Omental fat pad (tissue), 4 donors: ENCODE measurements around the gene BACH2. TPM values are rescaled to one million over a fixed set of nuclear protein-coding genes. Genes with fewer than 3 reads are reported as not detected.

ENCODE experiments used
- ATAC-seq: fragments of 150-250 bp; one replicate; pipeline ENCODE4 v1.9.1; 2016; ENCODE audit warnings: mild to moderate bottlenecking, moderate library complexity; ENCODE audit not compliant: low FRiP score
- DNase-seq: peaks from one replicate; pipeline ENCODE4 v3.0.0-alpha.2; 2019; ENCODE audit warnings: low spot score
- CTCF ChIP-seq, 3 donors: fragments of 450-650 bp; IDR thresholded peaks; one replicate each; pipeline ENCODE4 v1.5.1; 2016 to 2017; ENCODE audit warnings: antibody characterized with exemption in 3 of 3, mild to moderate bottlenecking in 3 of 3, moderate library complexity in 2 of 3
- total RNA-seq, 4 donors: library from RNA; depleted of rRNA; stranded (reverse); fragments of >200 nt; gene quantifications; one replicate each; pipeline ENCODE4 v1.1.0, GENCODE V29; 2016

Gene BACH2
- total RNA-seq, 4 donors from 2014 or later: 4.0 to 9.4 (median 7.0) TPM

GRCh38 chr6:89980353-89980752 is 316.3 kb downstream of the BACH2 start:
- ATAC-seq (no peak), DNase-seq (no peak)
- TF ChIP-seq CTCF (IDR thresholded peaks at IDR 0.05): no peak

- TF ChIP-seq CTCF (IDR thresholded peaks at IDR 0.05): no peak
- ATAC-seq (no peak), DNase-seq (no peak)
These were observed 317.0 kb downstream of the BACH2 start for GRCh38 chr6:89979481-89980119.

GRCh38 chr6:89978749-89979145 is 317.9 kb downstream of the BACH2 start:
- ATAC-seq (no peak), DNase-seq (no peak)
- TF ChIP-seq CTCF (IDR thresholded peaks at IDR 0.05): no peak

- ATAC-seq (peak; percentile 34), DNase-seq (no peak)
- no peak for TF ChIP-seq CTCF (IDR thresholded peaks at IDR 0.05)
These were observed 318.6 kb downstream of the BACH2 start for GRCh38 chr6:89977808-89978748.

- DNase-seq: no peak
- ATAC-seq: no peak
- no peak for TF ChIP-seq CTCF (IDR thresholded peaks at IDR 0.05)
These were observed 320.0 kb downstream of the BACH2 start for GRCh38 chr6:89976694-89977020.

- DNase-seq: no peak
- ATAC-seq: no peak
- TF ChIP-seq CTCF (IDR thresholded peaks at IDR 0.05): no peak
These were observed 320.5 kb downstream of the BACH2 start for GRCh38 chr6:89975991-89976693.
